Measurements from ENCODE around the gene IDH3B. TPM values are rescaled to one million over a fixed set of nuclear protein-coding genes. Genes with fewer than 3 reads are reported as not detected.

The IDH3B gene
- total and polyA plus RNA-seq, 2 of the 8 experiments (the other 6 are each of a cell fraction or from before 2014, with no cell fraction given): 110 to 167 TPM

DNA sequence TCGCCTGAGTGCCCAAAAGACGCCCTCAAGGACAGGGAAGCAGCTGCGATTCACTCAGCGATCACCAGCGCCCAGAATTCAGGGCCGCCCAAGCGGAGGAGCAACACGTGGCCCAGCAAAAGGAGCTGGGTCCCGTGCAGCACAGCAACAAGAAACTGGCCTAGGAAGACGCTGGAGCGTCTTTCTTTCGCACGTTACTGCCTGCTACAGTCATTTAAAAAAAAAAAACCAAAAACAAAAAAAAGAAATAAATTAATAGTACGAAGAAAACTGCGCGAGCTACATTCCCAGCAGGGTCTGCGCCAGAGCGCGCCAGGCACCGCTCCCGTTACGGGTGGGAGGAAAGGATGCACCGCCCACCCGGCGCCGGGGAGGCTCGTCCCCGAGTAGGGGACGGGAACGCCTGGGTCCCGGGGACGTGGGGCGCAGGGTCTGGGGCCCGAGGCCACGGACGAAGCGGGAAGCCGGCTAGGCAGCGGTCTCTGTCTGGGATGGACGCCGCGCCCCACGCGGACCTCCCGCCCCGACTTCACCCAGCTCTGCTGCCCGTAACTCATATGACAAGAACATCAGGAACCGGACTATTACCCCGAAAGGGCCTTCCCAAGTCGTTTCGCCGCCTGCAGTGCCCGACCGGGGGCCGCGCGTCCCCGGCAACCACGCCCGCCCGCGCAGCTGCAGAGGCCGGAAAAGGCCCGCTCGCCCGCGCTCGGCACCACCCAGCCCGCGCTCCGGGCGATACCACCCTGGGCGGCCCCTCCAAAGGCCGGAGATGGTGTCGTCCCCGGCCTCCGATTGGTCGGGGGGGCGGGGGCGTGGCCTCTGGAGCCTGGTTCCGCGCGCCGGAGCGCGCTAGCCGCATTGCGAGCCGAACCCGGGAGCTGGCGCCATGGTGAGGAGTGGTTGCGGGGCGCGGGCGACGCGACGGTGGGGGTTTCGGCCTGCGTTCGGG, 12.0 kb downstream of the IDH3B start, which contains the start of gene NOP56 (continued):
- TF ChIP-seq ZNF274 (IDR thresholded peaks at IDR 0.05; ENCODE audit: borderline replicate concordance, extremely low read depth, low read length) (no peak), RFX5 (IDR thresholded peaks at IDR 0.05; ENCODE audit: borderline replicate concordance, low read depth, low read length) (no peak), TEAD4 (IDR thresholded peaks at IDR 0.05; ENCODE audit: low read depth, low read length) (no peak), KDM5A (IDR thresholded peaks at IDR 0.05; ENCODE audit: low read length) (no peak), TAF7 (optimal IDR thresholded peaks at IDR 0.05; ENCODE audit: borderline replicate concordance, low read depth, low read length) (peak; percentile 99)

Measured in H1 (cell line).